H1 (cell line): ENCODE measurements around the gene FARP2. TPM values are rescaled to one million over a fixed set of nuclear protein-coding genes. Genes with fewer than 3 reads are reported as not detected.
A peak's percentile ranks its signal among the peaks of the same experiment; 100 is the strongest.

Experiments used
- CTCF ChIA-PET: fragments of 300-600 bp; sonication (Branson Sonifier 250); formaldehyde crosslinking; loops from one replicate; lab custom pipeline; 2021; ENCODE audit not compliant: partially characterized antibody; lab: Charles Lee
- POLR2A ChIA-PET: fragments of 300-600 bp; sonication (Branson Sonifier 250); formaldehyde crosslinking; loops from one replicate; lab custom pipeline; 2021; ENCODE audit warnings: inconsistent platforms; ENCODE audit not compliant: partially characterized antibody; lab: Charles Lee
- DNase-seq, 2 experiments: peaks; one replicate each; pipeline versions ENCODE4 v3.0.0 to v3.0.0-alpha.2; 2010 to 2022; ENCODE audit warnings: low spot score in 2 of 2, low read depth in 1 of 2, mixed read lengths in 1 of 2
- FAIRE-seq: peaks from 2 replicates; lab custom pipeline; 2011; peaks lifted over from hg19 to GRCh38; lab: Jason Lieb, UNC
- H2AFZ ChIP-seq: 2 replicates; pipeline ENCODE4 v1.8.1; 2012; ENCODE audit warnings: low read length, inconsistent platforms
- H2AK5ac ChIP-seq: 2 replicates; pipeline ENCODE4 v1.6.1; 2013; ENCODE audit warnings: low read depth, low read length
- H2BK120ac ChIP-seq: replicated peaks from 2 replicates; pipeline ENCODE3; 2013; ENCODE audit warnings: low read depth, low read length, inconsistent platforms
- H2BK12ac ChIP-seq: 2 replicates; pipeline ENCODE4 v1.6.1; 2013; ENCODE audit warnings: low read depth, low read length
- H2BK15ac ChIP-seq: 2 replicates; pipeline ENCODE4 v1.6.1; 2013; ENCODE audit warnings: low read length
- H2BK20ac ChIP-seq: 2 replicates; pipeline ENCODE4 v1.6.1; 2013; ENCODE audit warnings: low read length
- H2BK5ac ChIP-seq: 2 replicates; pipeline ENCODE4 v1.6.1; 2013; ENCODE audit warnings: low read depth, low read length
- H3K14ac ChIP-seq: 2 replicates; pipeline ENCODE4 v1.6.1; 2013; ENCODE audit warnings: inconsistent platforms; ENCODE audit not compliant: insufficient read length
- H3K18ac ChIP-seq: 2 replicates; pipeline ENCODE4 v1.6.1; 2013; ENCODE audit warnings: low read length; ENCODE audit errors: extremely low read depth
- H3K23ac ChIP-seq: 2 replicates; pipeline ENCODE4 v1.6.1; 2013; ENCODE audit warnings: inconsistent platforms; ENCODE audit not compliant: insufficient read length
- H3K23me2 ChIP-seq: 2 replicates; pipeline ENCODE4 v1.6.1; 2013; ENCODE audit warnings: low read depth, low read length
- H3K27ac ChIP-seq: 2 replicates; pipeline ENCODE4 v1.6.1; 2011; ENCODE audit warnings: low read depth, low read length, inconsistent platforms
- H3K27me3 ChIP-seq, 4 experiments: replicated peaks in 1 of 4; 1 replicate in 1 of 4; 2 replicates in 3 of 4; pipeline versions ENCODE4 v1.6.1 to v1.8.1; 2011 to 2013; ENCODE audit warnings: low read length in 3 of 4, mild to moderate bottlenecking in 3 of 4, inconsistent platforms in 2 of 4, mixed read lengths in 2 of 4, moderate library complexity in 1 of 4; ENCODE audit not compliant: control insufficient read depth in 3 of 4, insufficient read depth in 3 of 4; ENCODE audit errors: extremely low read depth in 1 of 4
- H3K36me3 ChIP-seq, 4 experiments: 2 replicates each; pipeline versions ENCODE4 v1.6.1 to v1.8.1; 2011 to 2013; ENCODE audit warnings: mild to moderate bottlenecking in 4 of 4, low read length in 3 of 4, moderate library complexity in 2 of 4, control low read depth in 1 of 4, inconsistent platforms in 1 of 4; ENCODE audit not compliant: insufficient read depth in 4 of 4, control insufficient read depth in 2 of 4
- H3K4ac ChIP-seq: replicated peaks from 2 replicates; pipeline ENCODE3; 2013; ENCODE audit warnings: low read length, low read depth, mixed read lengths, inconsistent platforms; ENCODE audit not compliant: insufficient read length
- H3K4me1 ChIP-seq, 4 experiments: replicated peaks in 1 of 4; 1 replicate in 1 of 4; 2 replicates in 3 of 4; pipeline versions ENCODE4 v1.6.1 to v1.8.1; 2011 to 2013; ENCODE audit warnings: low read length in 3 of 4, inconsistent platforms in 2 of 4, mixed read lengths in 1 of 4; ENCODE audit not compliant: insufficient read depth in 4 of 4, control insufficient read depth in 3 of 4
- H3K4me2 ChIP-seq, 2 experiments: 2 replicates each; pipeline versions ENCODE4 v1.6.1 to v1.8.1; 2011 to 2013; ENCODE audit warnings: low read depth in 2 of 2, low read length in 2 of 2, control low read depth in 1 of 2, inconsistent platforms in 1 of 2, mild to moderate bottlenecking in 1 of 2; ENCODE audit not compliant: insufficient read depth in 1 of 2
- H3K4me3 ChIP-seq, 4 experiments: fragments of 200-600, 300-600 bp in 1 of 4; sonication (generic), shearing (Covaris generic), sonication (Bioruptor Twin) in 1 of 4; 2 replicates each; pipeline versions ENCODE4 v1.5.1 to v1.8.1; 2011 to 2016; ENCODE audit warnings: low read length in 4 of 4, low read depth in 3 of 4, control low read depth in 2 of 4, inconsistent platforms in 2 of 4, mild to moderate bottlenecking in 2 of 4, mixed read lengths in 1 of 4, moderate library complexity in 1 of 4; ENCODE audit not compliant: insufficient read depth in 2 of 4; ENCODE audit errors: extremely low read depth in 1 of 4
- H3K56ac ChIP-seq: replicated peaks from 2 replicates; pipeline ENCODE3; 2013; ENCODE audit warnings: low read depth, mild to moderate bottlenecking, mixed read lengths, low read length, inconsistent platforms; ENCODE audit not compliant: insufficient read length
- H3K79me1 ChIP-seq: 2 replicates; pipeline ENCODE4 v1.6.1; 2013; ENCODE audit warnings: low read depth, low read length, control low read depth
- H3K79me2 ChIP-seq, 2 experiments: 2 replicates each; pipeline versions ENCODE4 v1.6.1 to v1.8.1; 2012 to 2013; ENCODE audit warnings: low read length in 2 of 2, mild to moderate bottlenecking in 2 of 2, inconsistent platforms in 1 of 2; ENCODE audit not compliant: insufficient read depth in 2 of 2, control insufficient read depth in 1 of 2
- H3K9ac ChIP-seq, 4 experiments: replicated peaks in 1 of 4; 1 replicate in 1 of 4; 2 replicates in 3 of 4; pipeline versions ENCODE4 v1.6.1 to v1.8.1; 2011 to 2013; ENCODE audit warnings: low read depth in 3 of 4, low read length in 3 of 4, control low read depth in 2 of 4, mild to moderate bottlenecking in 2 of 4, moderate library complexity in 2 of 4, inconsistent platforms in 1 of 4; ENCODE audit errors: extremely low read depth in 1 of 4
- H3K9me3 ChIP-seq, 2 experiments: 2 replicates each; pipeline versions ENCODE4 v1.6.1 to v1.8.1; 2012 to 2013; ENCODE audit warnings: mild to moderate bottlenecking in 2 of 2, moderate library complexity in 2 of 2, control low read depth in 1 of 2, inconsistent platforms in 1 of 2, low read depth in 1 of 2, low read length in 1 of 2, mixed read lengths in 1 of 2; ENCODE audit not compliant: insufficient read depth in 2 of 2
- H4K20me1 ChIP-seq, 2 experiments: replicated peaks in 1 of 2; 2 replicates each; pipeline versions ENCODE3 to v1.8.1; 2011 to 2013; ENCODE audit warnings: inconsistent platforms in 2 of 2, low read length in 2 of 2, mild to moderate bottlenecking in 1 of 2; ENCODE audit not compliant: insufficient read depth in 2 of 2, control insufficient read depth in 1 of 2
- H4K5ac ChIP-seq: 2 replicates; pipeline ENCODE4 v1.6.1; 2013; ENCODE audit warnings: low read length, low read depth, mixed read lengths, inconsistent platforms; ENCODE audit not compliant: insufficient read length
- H4K8ac ChIP-seq: 2 replicates; pipeline ENCODE4 v1.8.0; 2013; ENCODE audit warnings: mild to moderate bottlenecking, moderate library complexity, low read length, inconsistent platforms; ENCODE audit not compliant: insufficient read depth; ENCODE audit errors: extremely low read depth
- H4K91ac ChIP-seq: replicated peaks from 2 replicates; pipeline ENCODE3; 2013; ENCODE audit warnings: low read length, mixed read lengths, inconsistent platforms; ENCODE audit not compliant: insufficient read length
- FOSL1 ChIP-seq: IDR thresholded peaks from 2 replicates; pipeline ENCODE4 v1.6.1; 2011; ENCODE audit warnings: mild to moderate bottlenecking, low read depth, low read length, moderate library complexity; ENCODE audit not compliant: insufficient read depth
- KDM4A ChIP-seq: IDR thresholded peaks from one replicate; pipeline ENCODE4 v1.7.1; 2012; ENCODE audit warnings: low read depth, mild to moderate bottlenecking, moderate library complexity, low read length, inconsistent platforms; ENCODE audit not compliant: severe bottlenecking
- PHF8 ChIP-seq: fragments of 200-600 bp; sonication (generic); conservative IDR thresholded peaks from 2 replicates; pipeline ENCODE4 v1.7.1; 2012; ENCODE audit warnings: low read depth, mild to moderate bottlenecking, inconsistent platforms, low read length, moderate library complexity
- POLR2A ChIP-seq, 2 experiments: IDR thresholded peaks; 1 replicate in 1 of 2; 2 replicates in 1 of 2; pipeline ENCODE4 v1.6.1; 2011; ENCODE audit warnings: low read depth in 2 of 2, low read length in 2 of 2, mild to moderate bottlenecking in 2 of 2; ENCODE audit errors: control extremely low read depth in 1 of 2
- POLR2AphosphoS5 ChIP-seq: IDR thresholded peaks from 2 replicates; pipeline ENCODE4 v1.6.1; 2011; ENCODE audit warnings: low read depth, low read length
- RNF2 ChIP-seq: fragments of 200-900, 300-1000 bp; sonication (generic); IDR thresholded peaks from 2 replicates; pipeline ENCODE4 v1.7.1; 2016; ENCODE audit warnings: borderline replicate concordance, low read depth, mild to moderate bottlenecking, antibody characterized with exemption, low read length; ENCODE audit not compliant: poor library complexity, severe bottlenecking; ENCODE audit errors: missing control alignments
- SIN3A ChIP-seq, 2 experiments: IDR thresholded peaks in 1 of 2; conservative IDR thresholded peaks in 1 of 2; 2 replicates each; pipeline ENCODE4 v1.6.1; 2011 to 2012; ENCODE audit warnings: low read length in 2 of 2, improper control_type of control experiment in 1 of 2, low read depth in 1 of 2, mild to moderate bottlenecking in 1 of 2
- SUZ12 ChIP-seq: fragments of 200-600 bp; sonication (generic); IDR thresholded peaks from 2 replicates; pipeline ENCODE4 v1.6.1; 2012; ENCODE audit warnings: mild to moderate bottlenecking, inconsistent platforms, low read length, moderate library complexity, mixed read lengths
- TEAD4 ChIP-seq: IDR thresholded peaks from 2 replicates; pipeline ENCODE4 v1.6.1; 2012; ENCODE audit warnings: low read depth, low read length, inconsistent platforms, mixed read lengths
- WGBS, 2 experiments: shearing (Covaris generic) in 1 of 2; methylation state at CpG; one replicate each; pipeline versions ENCODE4 v1.1.6 to v1.1.7; 2013 to 2015; ENCODE audit warnings: low lambda C conversion rate in 2 of 2, mixed read lengths in 2 of 2, inconsistent platforms in 1 of 2, low coverage in 1 of 2, missing lambda C conversion rate in 1 of 2; ENCODE audit not compliant: insufficient replicate concordance in 2 of 2, insufficient coverage in 1 of 2, insufficient read length in 1 of 2; ENCODE audit errors: extremely low coverage in 1 of 2, missing lambda C conversion rate in 1 of 2; 5-methylcytosine and 5-hydroxymethylcytosine counted together
- polyA plus RNA-seq, 7 experiments: library from polyadenylated mRNA; depleted of rRNA in 3 of 7; stranded (reverse) in 5 of 7; unstranded in 2 of 7; fragments of >200 nt in 5 of 7; fragments of 200-250 nt in 2 of 7; gene quantifications; 1 replicate in 5 of 7; 2 replicates in 1 of 7; 4 replicates in 1 of 7; pipeline versions ENCODE4 v1.2.1 to v1.2.3, GENCODE V29; 2011 to 2013; ENCODE audit warnings: missing spikeins in 2 of 7, mixed read lengths in 2 of 7
- total RNA-seq: library from RNA; stranded (reverse); fragmentation: NEBNext Ultra II Directional; extraction: Animal tissue kit (Norgen Biotek cat#: 25700); gene quantifications from 2 replicates; pipeline ENCODE4 v1.2.1, GENCODE V29; 2021

The FARP2 gene
- total and polyA plus RNA-seq, 2 of the 8 experiments (the other 6 are each of a cell fraction or from before 2014, with no cell fraction given) = 12.4 to 33.4 TPM

DNA sequence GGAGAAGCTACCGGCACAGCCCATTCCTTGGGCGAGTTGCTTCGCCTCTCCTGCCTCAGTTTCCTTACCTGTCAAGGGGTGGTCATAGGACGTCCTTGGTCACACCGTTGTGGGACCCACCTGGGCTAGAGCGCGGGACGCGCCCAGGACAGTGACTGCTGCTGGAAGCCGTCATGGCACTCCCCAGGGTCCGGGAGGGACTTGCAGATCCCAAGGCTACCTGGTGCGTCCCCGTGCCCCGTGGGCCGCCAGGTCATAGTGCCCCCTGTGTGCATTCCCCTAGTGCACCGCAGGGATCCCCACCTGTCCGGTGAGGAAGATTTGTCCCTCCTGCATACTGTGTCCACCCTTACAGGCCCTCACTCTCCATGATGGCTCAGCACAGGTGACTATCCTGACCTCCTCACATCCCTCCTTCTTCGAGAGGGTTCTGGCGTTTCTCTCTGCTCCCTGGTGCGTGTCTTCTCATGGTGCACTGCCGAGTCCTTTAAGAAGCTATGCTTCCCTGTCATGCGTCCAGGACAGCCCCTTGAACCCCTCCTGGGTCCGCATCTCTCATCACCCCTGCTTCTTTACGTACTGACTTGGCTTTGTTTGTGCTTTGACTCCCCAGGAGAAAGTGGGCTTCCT, 153.2 kb downstream of the FARP2 start:
- H3K9me3 ChIP-seq = no peaks in the 10 kb centered on the region
- peak overlapping the region in 3 of 4 experiments; percentile 25 to 54 (median 31); a peak in 2 of 7 replicates for H3K9ac ChIP-seq
- 35% methylated on average over 24 of the region's 24 CpGs; no CpG with 5 or more reads in 1 of the 2 experiments for WGBS, 2 experiments
- peak in 1 of 2 experiments; percentile 75 for DNase-seq
- H3K4me2 ChIP-seq = peak overlapping the region; percentile 75 to 81
- H3K14ac ChIP-seq = peak overlapping the region; percentile 37
- peak overlapping the region; percentile 87; the same call in 1 of the 2 replicates for H3K18ac ChIP-seq
- peak overlapping the region; percentile 74 for H3K4ac ChIP-seq
- H3K23me2 ChIP-seq = peaks cover 17% of the 10 kb centered on the region
- peaks cover 0 to 9% (median 5%) of the 10 kb centered on the region in 4 experiments; a peak in 4 of 7 replicates for H3K27me3 ChIP-seq
- H2BK15ac ChIP-seq = no peak overlapping the region; the same call in 1 of the 2 replicates
- peaks cover 2 to 15% (median 11%) of the 10 kb centered on the region in 4 experiments for H3K4me1 ChIP-seq
- no peak overlapping the region for H3K27ac ChIP-seq
- H4K8ac ChIP-seq = peak overlapping the region; percentile 94
- H3K36me3 ChIP-seq = no peaks in the 10 kb centered on the region
- H2BK120ac ChIP-seq = no peak overlapping the region
- H3K4me3 ChIP-seq = peak overlapping the region; percentile 39 to 91 (median 55)
- H3K56ac ChIP-seq = no peak overlapping the region
- no peak overlapping the region for H3K23ac ChIP-seq
- no peak overlapping the region for H2BK20ac ChIP-seq
- H3K79me2 ChIP-seq = peaks cover 12 to 36% of the 10 kb centered on the region in 2 experiments
- H4K91ac ChIP-seq = peak overlapping the region; percentile 95
- H4K5ac ChIP-seq = peak overlapping the region; percentile 39
- peaks cover 7 to 21% of the 10 kb centered on the region in 2 experiments for H4K20me1 ChIP-seq
- ChIA-PET POLR2A (interaction anchor here (1.0 to 10.2 kb wide), 2 partner anchors 9 to 16 kb away, joined by 3 to 104 read pairs; no protein-coding TSS in a partner anchor), CTCF (interaction anchor here (0.5 to 1.2 kb wide), 4 partner anchors 23 to 101 kb away, joined by 3 to 4 read pairs (median 3); no protein-coding TSS in a partner anchor)
- H2AFZ ChIP-seq = peak overlapping the region; percentile 51; the same call in 1 of the 2 replicates
- peak overlapping the region; percentile 30; the same call in 1 of the 2 replicates for H2BK5ac ChIP-seq
- peak overlapping the region; percentile 65; the same call in 1 of the 2 replicates for H2BK12ac ChIP-seq
- no peak overlapping the region for H2AK5ac ChIP-seq
- TF ChIP-seq SUZ12 (peak; percentile 29; the same call in 1 of the 2 replicates), POLR2A (IDR thresholded peaks at IDR 0.05; ENCODE audit: control extremely low read depth in 1 of 2, low read depth in 2 of 2, low read length in 2 of 2) (no peak), TEAD4 (peak; percentile 12; the same call in 1 of the 2 replicates), KDM4A (peak; percentile 55), RNF2 (peak; percentile 25), POLR2AphosphoS5 (peak; percentile 5; the same call in 1 of the 2 replicates), PHF8 (0 out of 2 replicates have a peak, but pooled peaks have one; percentile 9), SIN3A (conservative IDR thresholded peaks at IDR 0.05 in 1 of 2, IDR thresholded peaks at IDR 0.05 in 1 of 2; ENCODE audit: low read depth in 1 of 2, low read length in 2 of 2) (no peak), FOSL1 (0 out of 2 replicates have a peak, but pooled peaks have one; percentile 29)
- H3K79me1 ChIP-seq = peaks cover 14% of the 10 kb centered on the region
- FAIRE-seq = no peak
